ENCODE measurements around the gene SUMF1. TPM values are rescaled to one million over a fixed set of nuclear protein-coding genes. Genes with fewer than 3 reads are reported as not detected.

Gene SUMF1
- total RNA-seq, 1 experiment from 2014 or later: 26.6 TPM

DNA sequence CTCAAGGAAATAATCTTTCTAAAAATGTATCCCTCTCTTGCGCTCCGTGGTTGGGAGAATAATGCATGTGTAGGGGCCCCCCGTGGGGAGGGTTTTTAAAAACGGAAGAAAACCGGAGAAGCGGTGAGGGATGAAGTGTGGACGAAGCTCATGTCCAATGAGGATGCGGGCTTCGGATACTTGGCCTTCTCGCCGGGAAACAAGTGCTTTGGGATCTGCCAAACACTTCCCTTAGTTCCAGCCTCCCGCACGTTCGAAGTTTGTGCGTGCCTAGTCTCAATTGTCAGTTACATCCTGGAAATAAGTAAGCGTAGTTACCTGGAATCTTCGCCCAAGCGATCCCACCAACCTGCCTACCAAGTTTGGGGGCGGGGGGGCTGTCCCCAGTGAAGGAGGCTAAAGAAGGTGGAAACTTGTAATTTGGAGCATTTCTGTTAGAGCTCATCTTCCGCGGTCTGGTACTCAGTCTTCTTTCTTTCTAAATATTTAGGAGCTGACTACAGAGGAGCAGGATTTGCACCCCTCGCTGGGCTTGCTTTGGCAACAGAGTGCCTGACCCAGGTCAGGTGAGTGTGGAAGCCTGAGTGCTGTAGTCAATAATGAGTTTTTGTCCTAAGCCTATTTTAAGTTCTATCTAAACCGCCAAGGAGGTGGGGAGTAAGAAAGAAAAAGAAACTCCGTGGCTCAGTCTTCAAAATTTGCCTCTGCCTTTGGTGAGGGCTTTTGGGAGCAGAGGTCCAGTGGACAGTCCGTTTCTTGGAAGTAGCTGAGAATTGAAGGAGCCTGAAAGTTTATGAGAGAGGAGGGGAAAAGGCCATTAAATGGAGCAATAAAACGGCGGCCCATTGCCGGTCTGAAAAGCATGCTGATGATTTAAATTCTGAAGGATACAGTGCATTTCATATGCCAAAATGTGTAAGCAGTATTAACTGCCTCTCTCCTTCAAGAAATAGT is 27.1 kb upstream of the SUMF1 start:
- TF ChIP-seq RAD21 (IDR thresholded peaks at IDR 0.05; ENCODE audit: low read depth) (no peak), EZH2phosphoT487 (IDR thresholded peaks at IDR 0.05; ENCODE audit: borderline replicate concordance) (no peak), ELF1 (IDR thresholded peaks at IDR 0.05; ENCODE audit: borderline replicate concordance, low read depth) (no peak), MAX (IDR thresholded peaks at IDR 0.05) (no peak), CBX3 (IDR thresholded peaks at IDR 0.05; ENCODE audit: low read depth) (no peak), ATF3 (IDR thresholded peaks at IDR 0.05) (no peak), YY1 (IDR thresholded peaks at IDR 0.05; ENCODE audit: extremely low read depth, insufficient replicate concordance, low read depth, low read length) (no peak), EZH2 (IDR thresholded peaks at IDR 0.05) (no peak), JUND (IDR thresholded peaks at IDR 0.05) (no peak), SP1 (IDR thresholded peaks at IDR 0.05; ENCODE audit: low read depth) (no peak), TCF7L2 (IDR thresholded peaks at IDR 0.05; ENCODE audit: borderline replicate concordance, extremely low read depth, insufficient read depth, insufficient read length) (no peak), POLR2AphosphoS5 (IDR thresholded peaks at IDR 0.05; ENCODE audit: low read depth, low read length) (no peak), EGR1 (IDR thresholded peaks at IDR 0.05; ENCODE audit: low read depth) (no peak)
- TF ChIP-seq, protein P1, sequence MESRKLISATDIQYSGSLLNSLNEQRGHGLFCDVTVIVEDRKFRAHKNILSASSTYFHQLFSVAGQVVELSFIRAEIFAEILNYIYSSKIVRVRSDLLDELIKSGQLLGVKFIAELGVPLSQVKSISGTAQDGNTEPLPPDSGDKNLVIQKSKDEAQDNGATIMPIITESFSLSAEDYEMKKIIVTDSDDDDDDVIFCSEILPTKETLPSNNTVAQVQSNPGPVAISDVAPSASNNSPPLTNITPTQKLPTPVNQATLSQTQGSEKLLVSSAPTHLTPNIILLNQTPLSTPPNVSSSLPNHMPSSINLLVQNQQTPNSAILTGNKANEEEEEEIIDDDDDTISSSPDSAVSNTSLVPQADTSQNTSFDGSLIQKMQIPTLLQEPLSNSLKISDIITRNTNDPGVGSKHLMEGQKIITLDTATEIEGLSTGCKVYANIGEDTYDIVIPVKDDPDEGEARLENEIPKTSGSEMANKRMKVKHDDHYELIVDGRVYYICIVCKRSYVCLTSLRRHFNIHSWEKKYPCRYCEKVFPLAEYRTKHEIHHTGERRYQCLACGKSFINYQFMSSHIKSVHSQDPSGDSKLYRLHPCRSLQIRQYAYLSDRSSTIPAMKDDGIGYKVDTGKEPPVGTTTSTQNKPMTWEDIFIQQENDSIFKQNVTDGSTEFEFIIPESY (IDR thresholded peaks at IDR 0.05; ENCODE audit: extremely low read depth, insufficient replicate concordance, low read length): no peak
- TF ChIP-seq, protein P2, sequence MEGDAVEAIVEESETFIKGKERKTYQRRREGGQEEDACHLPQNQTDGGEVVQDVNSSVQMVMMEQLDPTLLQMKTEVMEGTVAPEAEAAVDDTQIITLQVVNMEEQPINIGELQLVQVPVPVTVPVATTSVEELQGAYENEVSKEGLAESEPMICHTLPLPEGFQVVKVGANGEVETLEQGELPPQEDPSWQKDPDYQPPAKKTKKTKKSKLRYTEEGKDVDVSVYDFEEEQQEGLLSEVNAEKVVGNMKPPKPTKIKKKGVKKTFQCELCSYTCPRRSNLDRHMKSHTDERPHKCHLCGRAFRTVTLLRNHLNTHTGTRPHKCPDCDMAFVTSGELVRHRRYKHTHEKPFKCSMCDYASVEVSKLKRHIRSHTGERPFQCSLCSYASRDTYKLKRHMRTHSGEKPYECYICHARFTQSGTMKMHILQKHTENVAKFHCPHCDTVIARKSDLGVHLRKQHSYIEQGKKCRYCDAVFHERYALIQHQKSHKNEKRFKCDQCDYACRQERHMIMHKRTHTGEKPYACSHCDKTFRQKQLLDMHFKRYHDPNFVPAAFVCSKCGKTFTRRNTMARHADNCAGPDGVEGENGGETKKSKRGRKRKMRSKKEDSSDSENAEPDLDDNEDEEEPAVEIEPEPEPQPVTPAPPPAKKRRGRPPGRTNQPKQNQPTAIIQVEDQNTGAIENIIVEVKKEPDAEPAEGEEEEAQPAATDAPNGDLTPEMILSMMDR (IDR thresholded peaks at IDR 0.05 in 2 of 3, conservative IDR thresholded peaks at IDR 0.05 in 1 of 3; ENCODE audit: borderline replicate concordance in 1 of 3, insufficient read depth in 1 of 3, low read depth in 2 of 3, low read length in 2 of 3): no peak
- no peaks in the 10 kb centered on the region for H3K79me2 ChIP-seq (ENCODE audit: insufficient read depth, low read length)
- H3K36me3 ChIP-seq (ENCODE audit: control insufficient read depth in 1 of 2, insufficient read depth in 2 of 2, low read length in 2 of 2): no peaks in the 10 kb centered on the region
- ChIA-PET RAD21 (ENCODE audit: low non-redundant PET in 1 of 2, low total read pairs in 2 of 2, uncharacterized antibody in 2 of 2, unreplicated experiment in 2 of 2) (no interaction called here), POLR2A (interaction anchor here (0.9 to 2.4 kb wide), 6 partner anchors 11 to 32 kb away, joined by 3 to 13 read pairs (median 10); partner anchors contain the start of gene SUMF1), CTCF (no interaction called here)
- peak overlapping the region; percentile 18; the same call in 1 of the 2 replicates for H3K9ac ChIP-seq (ENCODE audit: low read length)
- intact Hi-C loops (cut with micrococcal nuclease): loop anchor here (2.0 kb wide), 1 partner anchor 27 kb away; the partner anchor contains the start of gene SUMF1
- ATAC-seq (no peak), DNase-seq (ENCODE audit: low read depth, low spot score) (no peak)
- no peaks in the 10 kb centered on the region for H3K9me2 ChIP-seq (ENCODE audit: insufficient read depth)
- peaks cover 36% of the 10 kb centered on the region for H3K27me3 ChIP-seq (ENCODE audit: insufficient read depth, low read length)
- BruUV-seq (replicated peaks): TSS peak; percentile 49
- no peak overlapping the region for H3K27ac ChIP-seq (ENCODE audit: low read depth, low read length)
- H3K4me2 ChIP-seq (ENCODE audit: low read length): peak overlapping the region; percentile 91
- no peaks in the 10 kb centered on the region for H3K9me3 ChIP-seq (ENCODE audit: control insufficient read depth in 1 of 2, insufficient read depth in 1 of 2, low read depth in 1 of 2, low read length in 2 of 2)
- H2AFZ ChIP-seq (ENCODE audit: low read depth, low read length, poor library complexity, severe bottlenecking): peak overlapping the region; percentile 98
- H4K20me1 ChIP-seq (ENCODE audit: insufficient read depth): no peaks in the 10 kb centered on the region
- H3K4me1 ChIP-seq (ENCODE audit: control insufficient read depth in 1 of 2, insufficient read depth in 2 of 2, low read length in 2 of 2): peaks cover 2 to 19% of the 10 kb centered on the region in 2 experiments; a peak in 2 of 4 replicates
- peak overlapping the region; percentile 58 to 61 for H3K4me3 ChIP-seq (replicated peaks in 1 of 2; ENCODE audit: low read depth in 1 of 2, low read length in 2 of 2)
